Activated CD4-positive, alpha-beta T cell treated with anti-CD3 and anti-CD28 coated beads, Interleukin-2, amount 50 U/mL, for 4 hours (primary cell): ENCODE results near the gene DCAF15.

Source experiments
- DNase-seq, 2 experiments: peaks; one replicate each; pipeline ENCODE4 v3.0.0-alpha.2; 2020

DCAF15 gene

DNA sequence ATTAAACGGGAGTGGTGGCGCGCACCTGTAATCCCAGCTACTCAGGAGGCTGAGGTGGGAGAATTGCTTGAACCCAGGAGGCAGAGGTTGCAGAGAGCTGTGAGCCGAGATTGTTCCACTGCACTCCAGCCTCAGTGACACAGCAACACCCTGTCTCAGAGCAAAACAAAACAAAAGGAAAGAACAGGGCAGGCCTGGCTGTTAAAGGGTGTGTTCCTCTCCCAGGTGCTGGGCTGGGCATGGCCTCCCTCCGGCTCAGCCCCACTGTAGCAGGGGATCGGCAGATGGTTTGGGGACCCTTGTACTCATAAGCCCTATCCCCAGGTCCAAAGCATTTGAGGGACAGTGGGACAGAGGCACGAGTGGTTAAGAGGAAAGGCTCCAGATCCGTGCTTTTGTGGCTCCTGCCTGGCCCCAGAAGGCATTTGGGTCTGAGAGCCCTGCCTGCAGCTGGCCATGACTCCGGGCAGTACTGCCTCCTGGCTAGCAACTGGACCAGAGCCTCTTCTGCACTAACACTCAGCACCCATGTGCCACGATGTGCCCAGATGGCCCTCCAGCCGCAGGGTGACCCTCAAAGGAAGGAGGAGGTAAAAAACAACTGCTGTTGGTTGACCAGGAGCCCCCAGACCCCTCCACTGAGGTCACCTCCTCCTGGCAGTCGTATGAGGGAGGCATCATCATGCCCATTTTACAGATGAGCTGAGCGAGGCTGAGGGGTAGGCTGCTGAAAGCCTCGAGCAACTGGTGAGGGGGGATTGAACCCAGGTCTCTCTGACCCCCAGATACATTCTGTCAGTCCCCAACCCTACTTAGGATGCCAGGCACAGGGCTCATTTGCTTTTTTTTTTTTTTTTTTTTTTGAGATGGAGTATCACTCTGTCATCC, 43.8 kb downstream of the DCAF15 start:
- no peak for DNase-seq

DNA sequence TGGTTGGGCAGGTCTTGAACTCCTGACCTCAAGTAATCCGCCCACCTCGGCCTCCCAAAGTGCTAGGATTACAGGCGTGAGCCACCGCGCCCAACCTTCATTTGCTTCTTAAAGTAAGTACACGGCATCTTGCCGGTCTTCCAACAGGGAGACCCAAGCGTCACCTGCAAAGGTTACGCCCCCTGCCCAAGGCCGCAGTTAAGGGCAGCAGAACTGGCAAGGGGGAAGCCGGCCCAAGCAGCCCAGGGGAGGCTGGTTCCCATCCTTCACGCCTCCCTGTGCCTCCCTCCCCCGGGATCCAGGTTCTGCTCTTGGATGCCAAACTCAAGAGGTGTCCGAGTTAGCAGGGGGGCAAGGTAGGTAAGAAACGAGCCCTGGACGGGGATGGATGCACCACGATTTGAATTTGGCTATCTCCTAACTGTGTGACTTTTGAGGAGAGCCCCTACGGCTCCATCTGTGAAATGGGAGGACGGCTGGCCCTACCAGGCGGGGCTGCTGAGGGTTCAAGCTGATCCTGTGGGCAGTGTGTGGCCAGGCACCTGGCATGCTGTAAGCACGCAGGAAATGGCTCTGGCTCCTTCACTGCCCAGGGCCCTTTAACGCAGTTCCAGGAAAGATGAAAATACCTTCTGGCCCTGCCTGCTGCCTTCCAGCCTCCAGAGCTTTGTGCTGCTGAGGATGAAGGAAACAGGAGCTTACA, 44.8 kb downstream of the DCAF15 start:
- DNase-seq = no peak

GRCh38 chr19:13997631-13997962, 45.3 kb downstream of the DCAF15 start:
- no peak for DNase-seq

GRCh38 chr19:13998426-13998825, 46.1 kb downstream of the DCAF15 start:
- DNase-seq = no peak

- DNase-seq = no peak
Observed at GRCh38 chr19:13999085-13999484, 46.8 kb downstream of the DCAF15 start.

GRCh38 chr19:14000691-14001375, 48.5 kb downstream of the DCAF15 start:
- no peak for DNase-seq

- no peak for DNase-seq
Observed at GRCh38 chr19:14002571-14003250, 50.4 kb downstream of the DCAF15 start.

DNA sequence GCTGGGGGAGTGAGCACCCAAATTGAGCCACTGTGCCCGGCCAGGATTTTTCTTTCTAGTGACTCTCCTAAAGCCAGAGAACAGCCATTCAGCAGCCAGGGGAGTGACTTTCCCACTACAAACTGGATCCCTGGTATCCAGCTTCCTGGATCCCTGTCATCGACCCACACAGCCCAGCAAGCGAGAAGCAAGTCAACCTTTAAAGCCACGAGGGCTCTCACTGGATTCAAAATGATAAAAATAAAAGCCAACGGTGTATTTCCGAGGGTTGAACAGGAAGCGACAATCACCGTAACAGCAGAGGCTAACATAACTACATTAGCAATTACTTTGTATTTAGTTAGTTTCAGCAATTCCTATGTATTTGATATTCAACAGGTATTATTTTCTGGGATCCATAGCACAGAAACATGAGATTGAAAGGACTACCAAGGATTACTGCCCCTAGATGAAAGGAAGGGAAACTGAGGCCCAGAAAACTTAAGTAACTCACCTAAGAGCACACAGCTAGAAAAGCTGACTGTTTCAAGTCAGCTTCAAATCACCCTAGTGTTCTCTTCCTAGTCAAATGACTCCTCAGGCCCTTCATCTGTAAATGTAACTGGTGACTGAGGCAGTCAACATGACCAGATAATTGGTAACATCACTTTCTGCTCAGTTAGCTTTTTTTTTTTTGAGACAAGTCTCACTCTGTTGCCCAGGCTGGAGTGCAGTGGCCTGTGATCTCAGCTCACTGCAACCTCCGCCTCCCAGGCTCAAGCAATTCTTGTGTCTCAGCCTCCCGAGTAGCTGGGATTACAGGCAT, 51.1 kb downstream of the DCAF15 start:
- DNase-seq = no peak

GRCh38 chr19:14004619-14005348, 52.5 kb downstream of the DCAF15 start:
- no peak for DNase-seq

- peak; percentile 88 to 90 for DNase-seq
Observed at GRCh38 chr19:14005349-14006084, 53.2 kb downstream of the DCAF15 start.

DNA sequence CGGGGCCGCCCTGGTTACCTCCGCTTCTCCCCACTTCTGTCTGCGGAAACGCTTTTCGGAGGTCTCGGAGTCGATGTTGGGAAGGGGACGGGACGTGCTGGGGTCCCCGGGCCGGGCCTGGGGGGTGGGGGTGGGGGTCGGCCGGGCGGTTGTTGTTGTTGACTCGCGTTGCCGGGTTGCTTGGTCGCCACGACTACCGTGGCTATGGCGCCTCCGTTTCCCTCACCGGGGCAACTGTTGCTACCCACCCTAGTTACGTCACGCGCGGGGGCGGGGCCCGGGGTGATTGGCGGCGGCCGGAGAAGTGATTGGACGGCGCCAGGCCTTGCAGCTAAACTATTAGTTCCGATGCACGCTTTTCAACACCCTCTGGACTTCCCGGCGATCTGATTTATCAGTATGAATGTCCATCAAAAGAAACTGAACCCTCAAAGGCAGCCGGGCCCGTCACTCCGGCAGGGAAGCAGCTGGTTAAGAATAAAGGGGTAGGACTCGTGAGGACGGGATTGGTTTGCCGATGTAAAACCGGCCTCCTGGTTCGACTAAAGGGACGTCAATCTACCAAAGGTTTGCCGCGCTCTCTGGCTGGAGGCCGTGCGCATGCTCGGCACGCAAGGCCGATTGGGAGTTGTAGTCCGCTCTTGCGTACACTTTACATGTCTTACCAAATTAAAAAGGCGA, 53.9 kb downstream of the DCAF15 start, which contains the start of gene RFX1:
TSS of gene RFX1 (minus strand) at position 236 of the 681 bp plus-strand sequence. CDS start 12,477 bp downstream, outside the sequence.
- peak; percentile 100 for DNase-seq

DNA sequence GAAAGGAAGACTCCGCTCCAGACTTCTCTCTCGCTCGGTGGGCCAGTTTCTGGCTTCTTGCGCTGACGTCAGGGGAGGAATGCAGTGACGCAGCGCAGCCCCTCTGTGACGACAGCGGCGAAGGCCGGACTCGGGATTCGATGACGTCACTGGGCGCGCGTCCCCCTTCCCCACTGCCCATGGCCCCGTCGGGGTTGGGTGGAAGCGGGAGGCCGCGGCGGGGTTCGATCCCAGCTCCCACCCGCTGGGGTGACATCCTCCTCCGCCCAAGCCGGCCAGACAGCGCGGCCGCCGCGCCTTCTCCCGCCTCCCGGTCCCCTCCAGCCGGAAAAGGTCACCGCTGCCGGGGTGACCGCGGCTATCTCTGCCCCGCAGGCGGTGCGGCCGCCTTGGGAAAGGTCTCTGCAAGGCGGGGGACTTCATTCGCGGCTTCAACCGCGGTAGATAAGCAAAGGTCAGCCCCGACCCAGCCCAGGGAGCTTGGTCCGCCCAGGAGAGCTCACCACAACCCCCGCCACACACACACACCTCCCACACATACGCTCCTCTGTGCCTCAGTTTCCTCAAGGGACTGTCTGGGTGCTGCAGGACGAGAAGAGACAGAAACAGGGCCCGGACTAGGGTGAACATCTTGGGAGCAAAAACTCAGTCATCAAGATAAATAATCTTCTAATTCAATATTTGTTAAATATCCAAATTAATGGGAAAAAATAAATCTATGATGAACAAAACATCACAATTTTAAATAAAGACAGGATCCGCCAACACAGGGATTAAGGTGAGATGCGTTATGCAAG, 54.7 kb downstream of the DCAF15 start:
- no peak for DNase-seq
